Measurements from ENCODE around the gene RAB1A. TPM values are rescaled to one million over a fixed set of nuclear protein-coding genes. Genes with fewer than 3 reads are reported as not detected.

RAB1A gene
- total RNA-seq, 1 donor from 2014 or later, result 46.4 TPM

GRCh38 chr2:65112633-65113032, 17.3 kb downstream of the RAB1A start:
- no peaks in the 10 kb centered on the region for H3K27me3 Mint-ChIP-seq
- DNase-seq, result no peak
- intact Hi-C loops (cut with micrococcal nuclease), result no loop called here
- ATAC-seq (ENCODE audit: low read depth), result no peak
- H3K4me3 Mint-ChIP-seq, result no peak overlapping the region
- no peak overlapping the region for H3K27ac Mint-ChIP-seq
- H3K36me3 Mint-ChIP-seq (ENCODE audit: low read depth), result peaks cover 20% of the 10 kb centered on the region
- TF ChIP-seq CTCF (IDR thresholded peaks at IDR 0.05), result no peak
- ChIA-PET POLR2A (interaction anchor here (1.7 kb wide), 1 partner anchor 16 kb away, joined by 4 read pairs; no protein-coding TSS in a partner anchor), CTCF (no interaction called here)
- peaks cover 61% of the 10 kb centered on the region for H3K4me1 Mint-ChIP-seq
- H3K9me3 Mint-ChIP-seq, result no peaks in the 10 kb centered on the region

- Mint-ChIP-seq H3K4me3 (no peak overlapping the region), H3K27me3 (no peaks in the 10 kb centered on the region), H3K27ac (no peak overlapping the region), H3K36me3 (ENCODE audit: low read depth) (peaks cover 35% of the 10 kb centered on the region), H3K9me3 (no peaks in the 10 kb centered on the region), H3K4me1 (peaks cover 49% of the 10 kb centered on the region)
- ChIA-PET CTCF (no interaction called here), POLR2A (no interaction called here)
- intact Hi-C loops (cut with micrococcal nuclease), result no loop called here
- DNase-seq (no peak), ATAC-seq (ENCODE audit: low read depth) (no peak)
- TF ChIP-seq CTCF (IDR thresholded peaks at IDR 0.05), result no peak
Measured at GRCh38 chr2:65108780-65109179, 21.1 kb downstream of the RAB1A start.

GRCh38 chr2:65107530-65107929, 22.4 kb downstream of the RAB1A start:
- no peak for ATAC-seq (ENCODE audit: low read depth)
- no peak overlapping the region for H3K27ac Mint-ChIP-seq
- no peak for DNase-seq
- intact Hi-C loops (cut with micrococcal nuclease), result no loop called here
- no peaks in the 10 kb centered on the region for H3K27me3 Mint-ChIP-seq
- ChIA-PET POLR2A (no interaction called here), CTCF (no interaction called here)
- peaks cover 45% of the 10 kb centered on the region for H3K36me3 Mint-ChIP-seq (ENCODE audit: low read depth)
- H3K4me3 Mint-ChIP-seq, result no peak overlapping the region
- peaks cover 39% of the 10 kb centered on the region for H3K4me1 Mint-ChIP-seq
- no peak for TF ChIP-seq CTCF (IDR thresholded peaks at IDR 0.05)
- H3K9me3 Mint-ChIP-seq, result no peaks in the 10 kb centered on the region

- TF ChIP-seq CTCF (IDR thresholded peaks at IDR 0.05), result no peak
- POLR2A ChIA-PET, result interaction anchor here (0.5 to 0.7 kb wide), 4 partner anchors 11 to 947 kb away, joined by 3 to 5 read pairs (median 3); partner anchors contain the start of gene ACTR2
- Mint-ChIP-seq H3K4me3 (no peak overlapping the region), H3K9me3 (no peaks in the 10 kb centered on the region), H3K36me3 (ENCODE audit: low read depth) (peaks cover 51% of the 10 kb centered on the region), H3K4me1 (peaks cover 14% of the 10 kb centered on the region), H3K27ac (no peak overlapping the region), H3K27me3 (no peaks in the 10 kb centered on the region)
- no peak for ATAC-seq (ENCODE audit: low read depth)
- no peak for DNase-seq
- CTCF ChIA-PET, result no interaction called here
- intact Hi-C loops (cut with micrococcal nuclease), result loop anchor here (2.0 kb wide), 1 partner anchor 18 kb away; no protein-coding TSS in a partner anchor
Measured at GRCh38 chr2:65103013-65103715, 26.7 kb downstream of the RAB1A start.

- no peak for TF ChIP-seq CTCF (IDR thresholded peaks at IDR 0.05)
- CTCF ChIA-PET, result no interaction called here
- no peaks in the 10 kb centered on the region for H3K27me3 Mint-ChIP-seq
- peaks cover 4% of the 10 kb centered on the region for H3K4me1 Mint-ChIP-seq
- no peak overlapping the region for H3K4me3 Mint-ChIP-seq
- intact Hi-C loops (cut with micrococcal nuclease), result no loop called here
- DNase-seq, result no peak
- POLR2A ChIA-PET, result interaction anchor here (0.7 kb wide), 2 partner anchors 27 to 192 kb away, joined by 6 to 11 read pairs; no protein-coding TSS in a partner anchor
- no peaks in the 10 kb centered on the region for H3K9me3 Mint-ChIP-seq
- peaks cover 62% of the 10 kb centered on the region for H3K36me3 Mint-ChIP-seq (ENCODE audit: low read depth)
- no peak overlapping the region for H3K27ac Mint-ChIP-seq
- no peak for ATAC-seq (ENCODE audit: low read depth)
Measured at GRCh38 chr2:65101071-65101470, 28.8 kb downstream of the RAB1A start.
